ENCODE data around the gene AP3B1.

AP3B1 gene

GRCh38 chr5:78291687-78292086 is 2.8 kb downstream of the AP3B1 start:
- DNase-seq (ENCODE audit: low read depth) = no peak

- DNase-seq (ENCODE audit: low read depth) = no peak
Observed at GRCh38 chr5:78289911-78290310, 4.6 kb downstream of the AP3B1 start.

- no peak for DNase-seq (ENCODE audit: low read depth)
Observed at GRCh38 chr5:78288246-78288645, 6.3 kb downstream of the AP3B1 start.

- no peak for DNase-seq (ENCODE audit: low read depth)
Observed at GRCh38 chr5:78287833-78288232, 6.7 kb downstream of the AP3B1 start.

GRCh38 chr5:78287169-78287568 is 7.3 kb downstream of the AP3B1 start:
- no peak for DNase-seq (ENCODE audit: low read depth)

- DNase-seq (ENCODE audit: low read depth) = no peak
Observed at GRCh38 chr5:78286290-78286689, 8.2 kb downstream of the AP3B1 start.

- no peak for DNase-seq (ENCODE audit: low read depth)
Observed at GRCh38 chr5:78283802-78284201, 10.7 kb downstream of the AP3B1 start.

GRCh38 chr5:78283105-78283504 is 11.4 kb downstream of the AP3B1 start:
- no peak for DNase-seq (ENCODE audit: low read depth)

GRCh38 chr5:78280261-78280660 is 14.2 kb downstream of the AP3B1 start:
- no peak for DNase-seq (ENCODE audit: low read depth)

GRCh38 chr5:78279194-78279593 is 15.3 kb downstream of the AP3B1 start:
- no peak for DNase-seq (ENCODE audit: low read depth)

- DNase-seq (ENCODE audit: low read depth) = no peak
Observed at GRCh38 chr5:78277715-78278114, 16.8 kb downstream of the AP3B1 start.

- DNase-seq (ENCODE audit: low read depth) = no peak
Observed at GRCh38 chr5:78275998-78276543, 18.4 kb downstream of the AP3B1 start.

GRCh38 chr5:78274540-78275197 is 19.8 kb downstream of the AP3B1 start:
- no peak for DNase-seq (ENCODE audit: low read depth)

GRCh38 chr5:78273436-78273835 is 21.1 kb downstream of the AP3B1 start:
- no peak for DNase-seq (ENCODE audit: low read depth)

- DNase-seq (ENCODE audit: low read depth) = no peak
Observed at GRCh38 chr5:78271766-78272165, 22.7 kb downstream of the AP3B1 start.

GRCh38 chr5:78269088-78269703 is 25.3 kb downstream of the AP3B1 start:
- DNase-seq (ENCODE audit: low read depth) = no peak

- DNase-seq (ENCODE audit: low read depth) = no peak
Observed at GRCh38 chr5:78268356-78268755, 26.1 kb downstream of the AP3B1 start.

- DNase-seq (ENCODE audit: low read depth) = no peak
Observed at GRCh38 chr5:78265163-78265562, 29.3 kb downstream of the AP3B1 start.

GRCh38 chr5:78264600-78264999 is 29.9 kb downstream of the AP3B1 start:
- no peak for DNase-seq (ENCODE audit: low read depth)

GRCh38 chr5:78260771-78261170 is 33.7 kb downstream of the AP3B1 start:
- no peak for DNase-seq (ENCODE audit: low read depth)

- DNase-seq (ENCODE audit: low read depth) = no peak
Observed at GRCh38 chr5:78253201-78253600, 41.3 kb downstream of the AP3B1 start.

- no peak for DNase-seq (ENCODE audit: low read depth)
Observed at GRCh38 chr5:78252715-78253114, 41.8 kb downstream of the AP3B1 start.

GRCh38 chr5:78251663-78252284 is 42.7 kb downstream of the AP3B1 start:
- DNase-seq (ENCODE audit: low read depth) = no peak

All from activated T-cell treated with anti-CD3 and anti-CD28 coated beads for 1 hour (primary cell).